NCI-H1092 treated with DMSO at 0.1 percent for 48 hours (cell line): ENCODE measurements around the gene HMCN2.
A peak's percentile ranks its signal among the peaks of the same experiment; 100 is the strongest.
"Not testable (repeated sequence)": the region's sequence is repeated elsewhere in the genome, so short reads cannot be mapped to it uniquely, and the experiment has no call there.

Experiments used
- DNase-seq: peaks from one replicate; lab custom pipeline; 2025; lab: John Stamatoyannopoulos, UW

Gene HMCN2

GRCh38 chr9:130240410-130241197 is 25.0 kb upstream of the HMCN2 start:
- peak; percentile 53 for DNase-seq

GRCh38 chr9:130241198-130241535 is 24.4 kb upstream of the HMCN2 start:
- no peak for DNase-seq

DNA sequence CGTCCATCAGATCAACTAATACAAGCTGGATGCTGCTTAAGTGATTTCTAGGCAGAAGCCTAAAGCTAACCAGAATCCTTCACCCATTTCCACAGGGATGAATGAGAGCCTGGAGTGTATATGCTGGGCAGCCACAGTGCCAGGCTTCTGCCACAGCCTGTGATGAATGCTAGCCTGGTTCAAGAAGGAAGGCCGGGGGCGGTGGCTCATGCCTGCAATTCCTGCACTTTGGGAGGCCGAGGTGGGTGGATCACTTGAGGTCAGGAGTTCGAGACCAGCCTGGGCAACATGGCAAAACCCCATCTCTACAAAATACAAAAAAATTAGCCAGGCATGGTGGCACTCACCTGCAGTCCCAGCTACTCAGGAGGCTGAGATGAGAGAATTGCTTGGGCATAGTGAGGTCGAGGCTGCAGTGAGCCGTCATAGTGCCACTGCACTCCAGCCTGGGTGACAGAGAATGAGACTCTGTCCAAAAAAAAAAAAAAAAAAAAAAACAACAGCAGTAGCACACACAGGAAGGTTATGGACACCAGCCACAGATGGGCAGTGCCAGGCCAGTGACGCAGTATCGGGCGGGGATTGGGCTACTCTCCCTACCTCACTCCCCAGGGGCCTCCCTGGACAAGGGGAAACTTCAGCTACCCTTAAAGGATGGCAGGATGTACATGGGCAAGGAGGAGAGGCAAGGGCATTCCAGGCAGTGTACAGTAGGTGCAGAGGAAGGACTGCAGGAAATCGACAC is 23.1 kb upstream of the HMCN2 start:
- DNase-seq: no peak

- DNase-seq: peak; percentile 66
These were observed 22.3 kb upstream of the HMCN2 start for GRCh38 chr9:130243015-130243881.

DNA sequence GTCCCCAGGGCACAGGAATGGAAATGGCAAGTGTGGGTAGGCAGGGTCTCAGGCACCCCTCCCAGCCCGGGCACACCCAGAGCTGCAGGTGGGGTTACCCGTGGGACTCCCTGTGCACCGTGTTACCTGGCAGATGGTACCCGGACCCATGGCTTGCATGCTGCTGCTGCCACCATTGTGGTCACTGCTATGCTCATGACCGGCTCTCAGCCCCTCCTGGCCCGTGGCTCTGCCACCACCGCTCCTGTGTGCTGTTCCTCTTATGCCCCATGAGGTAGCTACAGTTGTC is 21.7 kb upstream of the HMCN2 start:
- DNase-seq: no peak

DNA sequence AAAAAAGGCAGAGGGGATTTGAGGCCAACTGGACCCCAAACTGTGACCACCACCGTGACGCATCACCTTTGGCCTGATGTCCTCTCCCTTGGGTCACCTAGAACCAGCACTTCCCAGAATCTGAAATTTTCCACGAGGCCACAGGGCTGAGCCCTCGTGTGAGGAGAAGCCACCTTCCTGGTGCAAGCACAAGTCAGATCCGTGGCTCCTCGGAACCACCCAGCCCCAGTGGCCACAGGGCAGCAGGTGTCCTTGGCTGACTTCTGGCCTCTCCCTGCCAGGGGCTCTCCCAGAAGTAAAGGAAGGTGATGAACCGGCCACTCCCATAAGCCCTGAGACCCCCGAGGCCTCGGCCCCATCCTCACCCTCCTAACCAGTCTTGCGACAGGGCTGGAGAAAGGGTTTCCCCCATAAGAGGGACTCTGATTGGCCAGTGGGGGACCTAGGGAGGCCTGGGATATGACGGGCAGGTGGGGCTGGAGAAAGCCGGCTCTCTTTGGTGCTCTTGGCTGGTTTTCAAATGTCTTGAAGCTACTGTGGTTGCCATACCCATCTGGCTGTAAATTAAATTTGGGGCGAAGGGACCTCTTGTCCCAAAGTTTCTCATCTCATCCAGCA is 20.9 kb upstream of the HMCN2 start:
- DNase-seq: no peak

GRCh38 chr9:130245474-130245873 is 20.1 kb upstream of the HMCN2 start:
- DNase-seq: no peak

GRCh38 chr9:130246126-130246525 is 19.4 kb upstream of the HMCN2 start:
- DNase-seq: no peak

DNA sequence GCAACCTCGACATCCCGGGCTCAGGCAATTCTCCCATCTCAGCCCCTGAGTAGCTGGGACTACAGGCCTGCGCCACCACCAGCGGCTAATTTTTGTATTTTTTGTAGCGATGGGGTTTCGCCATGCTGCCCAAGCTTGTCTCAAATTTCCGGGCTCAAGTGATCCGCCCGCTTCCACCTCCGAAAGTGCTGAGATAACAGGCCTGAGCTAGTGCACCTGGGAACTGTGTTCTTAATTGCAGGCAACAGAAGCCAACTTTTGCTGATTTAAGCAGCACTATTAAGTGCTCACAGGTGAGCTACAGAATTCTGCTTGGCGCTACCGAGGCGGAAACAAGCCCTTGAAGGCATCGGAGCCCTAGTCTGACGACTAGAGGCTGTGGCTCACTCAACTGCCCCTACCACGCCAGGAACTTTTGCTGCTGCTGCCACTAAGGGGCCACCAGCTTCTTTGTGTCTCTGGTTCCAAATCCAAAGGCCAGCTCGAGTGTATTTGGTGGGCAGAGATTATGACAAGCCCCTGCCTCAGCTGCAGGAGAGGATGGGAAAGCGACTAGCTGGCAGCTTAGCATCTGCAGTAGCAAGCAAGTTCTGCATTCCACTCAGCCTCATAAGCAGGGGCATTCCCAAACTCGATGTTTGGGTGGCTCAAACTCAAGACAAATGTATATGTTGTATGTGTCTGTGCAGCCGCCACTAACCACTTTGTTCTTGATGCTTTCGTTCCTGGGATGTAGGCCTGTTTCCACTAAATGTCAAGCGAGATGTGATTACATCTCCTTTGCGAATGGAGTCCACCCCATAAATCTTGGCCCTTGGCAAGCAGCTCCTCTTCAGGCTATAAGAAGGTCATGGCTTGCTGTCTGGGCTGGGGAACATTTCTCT is 10.6 kb upstream of the HMCN2 start:
- DNase-seq: no peak

DNA sequence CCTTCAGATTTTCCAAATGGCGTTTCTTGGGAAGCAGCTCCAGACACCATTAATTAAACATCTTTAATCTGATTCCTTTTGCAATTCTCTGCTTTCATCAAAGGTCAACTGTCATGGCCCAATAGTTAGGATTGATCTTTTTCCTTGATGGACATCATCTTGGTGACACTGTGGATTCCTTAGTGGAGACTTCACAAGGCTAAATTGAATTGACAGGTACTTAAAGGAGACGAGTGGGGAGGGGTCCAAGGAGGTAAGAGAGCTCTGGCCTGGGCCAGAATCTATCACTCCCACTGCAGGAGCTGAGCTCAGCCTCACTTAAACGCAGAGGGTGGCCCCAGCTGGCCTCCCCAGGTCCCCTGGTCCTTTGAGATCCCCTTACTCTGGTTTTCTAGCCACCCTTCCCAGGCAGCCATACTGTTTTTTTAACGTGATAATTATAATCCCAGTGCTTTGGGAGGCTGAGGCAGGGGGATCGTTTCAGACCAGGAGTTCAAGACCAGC is 9.9 kb upstream of the HMCN2 start:
- DNase-seq: no peak

- no peak for DNase-seq
These were observed 8.9 kb upstream of the HMCN2 start for GRCh38 chr9:130256644-130257043.

GRCh38 chr9:130258137-130258536 is 7.4 kb upstream of the HMCN2 start:
- not testable (repeated sequence) for DNase-seq

GRCh38 chr9:130259044-130259443 is 6.5 kb upstream of the HMCN2 start:
- no peak for DNase-seq

GRCh38 chr9:130260816-130261765 is 4.5 kb upstream of the HMCN2 start:
- DNase-seq: no peak

DNA sequence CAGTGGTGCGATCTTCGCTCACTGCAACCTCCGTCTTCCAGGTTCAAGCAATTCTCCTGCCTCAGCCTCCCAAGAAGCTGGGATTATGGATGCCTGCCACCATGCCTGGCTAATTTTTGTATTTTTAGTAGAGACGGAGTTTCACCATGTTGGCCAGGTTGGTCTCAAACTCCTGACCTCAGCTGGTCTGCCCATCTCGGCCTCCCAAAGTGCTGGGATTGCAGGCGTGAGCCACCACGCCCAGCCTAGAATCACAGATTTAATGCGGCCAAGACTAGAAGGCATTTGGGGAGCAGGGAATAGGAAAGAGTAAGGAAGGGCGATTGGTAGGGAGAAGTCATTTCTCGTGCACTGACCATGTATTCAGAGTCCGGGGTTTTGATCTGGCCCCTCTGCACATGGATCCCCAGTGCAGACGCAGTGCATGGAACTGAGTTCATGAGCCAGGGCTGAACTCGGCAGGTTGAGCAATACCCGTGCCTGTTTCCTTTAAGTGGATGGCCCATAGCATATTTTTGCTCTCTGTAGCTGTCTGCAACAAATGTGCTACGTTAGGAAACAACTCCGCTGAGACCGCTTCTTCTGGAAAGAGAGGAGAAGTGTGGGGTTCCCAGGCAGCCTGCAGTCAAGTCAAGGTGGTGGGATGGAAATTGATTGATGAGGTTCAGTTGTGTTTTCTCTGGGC is 3.4 kb upstream of the HMCN2 start:
- DNase-seq: no peak

DNA sequence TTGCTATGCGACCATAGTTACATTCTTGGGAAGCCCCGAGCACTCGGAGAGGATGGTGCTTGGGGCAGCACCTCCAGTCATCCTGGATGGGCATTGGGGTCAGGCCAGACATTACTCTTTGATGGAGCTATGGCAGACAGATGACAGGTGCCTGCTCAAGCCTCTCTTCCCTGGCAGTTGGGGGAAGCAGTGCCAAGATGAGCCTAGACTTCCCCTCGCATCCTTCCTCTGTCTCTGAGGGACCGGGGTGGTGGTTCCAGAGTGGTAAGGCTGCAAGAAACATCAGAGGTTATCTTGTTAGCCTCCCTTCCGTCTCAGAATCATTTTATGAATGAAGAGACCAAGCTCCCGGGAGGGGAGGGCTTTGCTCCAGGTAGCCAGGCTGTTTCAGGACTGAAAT is 2.8 kb upstream of the HMCN2 start:
- DNase-seq: no peak

DNA sequence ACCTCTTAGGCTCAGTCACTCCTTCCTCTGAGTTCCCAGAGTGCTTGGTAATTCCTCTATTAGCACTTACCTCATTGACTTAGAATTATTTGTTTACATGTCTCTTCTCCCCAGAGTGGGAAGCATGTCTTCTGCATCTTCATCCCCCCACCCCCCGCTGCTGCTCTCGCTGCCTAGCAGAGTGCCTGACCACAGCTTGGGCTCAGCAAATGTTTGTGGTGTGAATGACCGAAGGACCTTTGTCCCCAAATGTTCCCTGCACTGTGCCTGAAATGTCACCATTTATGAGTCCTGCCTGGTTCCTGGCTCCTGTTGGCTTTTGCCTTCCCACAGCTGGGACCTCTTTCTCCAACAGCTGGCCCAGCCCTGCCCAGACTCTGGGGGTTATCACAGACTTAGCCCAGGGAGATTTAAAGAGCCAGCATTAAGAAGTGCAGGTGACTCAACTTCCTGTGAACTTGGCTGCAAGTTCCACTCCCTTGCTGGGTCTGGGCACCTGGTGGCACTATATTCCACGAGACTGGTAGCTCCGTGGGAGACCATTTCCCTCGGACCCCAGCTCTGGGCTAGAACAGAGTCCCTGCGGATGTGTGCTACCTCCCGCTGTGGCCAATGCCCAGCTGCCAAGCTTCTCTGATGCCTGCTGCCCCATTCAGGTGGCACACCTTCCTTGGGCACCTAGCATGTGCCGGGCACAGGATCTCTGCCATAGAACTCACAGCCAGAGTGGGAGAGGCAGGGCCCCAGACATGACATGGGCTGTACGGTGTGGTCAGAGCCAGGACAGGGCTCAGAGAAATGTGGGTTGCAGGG is 1.8 kb upstream of the HMCN2 start:
- DNase-seq: no peak
